GM13977 (cell line): ENCODE results near the gene UQCC5.

Experiments
- DNase-seq: peaks from one replicate; pipeline ENCODE4 v3.0.0; 2012; ENCODE audit warnings: low spot score
- CTCF ChIP-seq: IDR thresholded peaks from 2 replicates; pipeline ENCODE4 v1.5.1; 2012; ENCODE audit warnings: mild to moderate bottlenecking, control low read depth; ENCODE audit not compliant: insufficient read depth; ENCODE audit errors: extremely low read depth, missing control alignments
- in situ Hi-C: fragments of 300-500 bp; cut with MboI; formaldehyde crosslinking; loops from one replicate; pipeline ENCODE4 v1.12.0; 2022; ENCODE audit warnings: low sequenced_read_pairs, low pct_unique_long_range_greater_than_20kb, mixed read lengths, inconsistent platforms; ENCODE audit not compliant: unreplicated experiment

The UQCC5 gene

GRCh38 chr3:52490035-52490938 lies 46.1 kb upstream of the UQCC5 start:
- in situ Hi-C loops, result no loop called here
- no peak for DNase-seq
- TF ChIP-seq CTCF, result no peak

GRCh38 chr3:52490939-52491526 lies 45.4 kb upstream of the UQCC5 start:
- in situ Hi-C loops, result no loop called here
- DNase-seq, result no peak
- TF ChIP-seq CTCF, result no peak

GRCh38 chr3:52492059-52492458 lies 44.3 kb upstream of the UQCC5 start:
- in situ Hi-C loops, result no loop called here
- TF ChIP-seq CTCF, result no peak
- no peak for DNase-seq

GRCh38 chr3:52493232-52494017 lies 43.0 kb upstream of the UQCC5 start:
- TF ChIP-seq CTCF, result no peak
- no peak for DNase-seq
- in situ Hi-C loops, result no loop called here

- DNase-seq, result no peak
- TF ChIP-seq CTCF, result no peak
- in situ Hi-C loops, result no loop called here
Measured at GRCh38 chr3:52494445-52494844, 42.0 kb upstream of the UQCC5 start.

- TF ChIP-seq CTCF, result no peak
- no peak for DNase-seq
- in situ Hi-C loops, result no loop called here
Measured at GRCh38 chr3:52494886-52495495, 41.4 kb upstream of the UQCC5 start, which contains the start of gene STAB1. Gene STAB1 (plus strand): TSS chr3:52495338. CDS start chr3:52495414, 76 bp downstream.
